SW 1271 (cell line): ENCODE data around the gene ATP9B.
A peak's percentile ranks its signal among the peaks of the same experiment; 100 is the strongest.

Experiments used
- DNase-seq, 2 experiments: peaks; one replicate each; lab custom pipeline; 2025; lab: John Stamatoyannopoulos, UW

The ATP9B gene

DNA sequence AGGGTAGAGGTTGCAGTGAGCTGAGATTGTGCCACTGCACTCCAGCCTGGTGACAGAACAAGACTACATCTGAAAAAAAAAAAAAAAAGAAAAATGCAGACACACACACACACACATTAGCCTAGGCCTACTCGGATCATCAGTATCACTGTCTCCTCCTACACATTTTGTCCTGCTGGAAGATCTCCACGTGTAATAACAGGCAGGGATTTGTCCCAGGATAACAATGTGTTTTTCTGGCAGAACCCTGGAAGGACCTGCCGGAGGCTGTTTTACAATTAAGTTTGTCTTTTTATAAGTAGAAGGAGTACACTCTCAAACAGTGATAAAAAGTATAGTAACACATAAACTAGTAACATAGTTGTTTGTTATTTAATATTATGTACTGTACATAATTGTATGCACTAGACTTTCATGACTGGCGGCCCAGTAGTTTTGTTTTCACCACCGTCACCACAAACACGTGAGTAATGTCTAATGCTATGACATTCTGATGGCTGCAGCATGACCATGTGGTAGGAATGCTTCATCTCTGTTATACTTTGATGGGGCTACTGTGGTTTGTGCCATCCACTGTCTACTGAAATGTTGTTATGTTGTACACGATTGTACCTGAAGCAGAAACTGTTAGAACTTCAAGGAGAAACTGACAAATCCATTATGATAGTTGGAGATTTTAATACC lies 130.6 kb downstream of the ATP9B start:
- no peak for DNase-seq

DNA sequence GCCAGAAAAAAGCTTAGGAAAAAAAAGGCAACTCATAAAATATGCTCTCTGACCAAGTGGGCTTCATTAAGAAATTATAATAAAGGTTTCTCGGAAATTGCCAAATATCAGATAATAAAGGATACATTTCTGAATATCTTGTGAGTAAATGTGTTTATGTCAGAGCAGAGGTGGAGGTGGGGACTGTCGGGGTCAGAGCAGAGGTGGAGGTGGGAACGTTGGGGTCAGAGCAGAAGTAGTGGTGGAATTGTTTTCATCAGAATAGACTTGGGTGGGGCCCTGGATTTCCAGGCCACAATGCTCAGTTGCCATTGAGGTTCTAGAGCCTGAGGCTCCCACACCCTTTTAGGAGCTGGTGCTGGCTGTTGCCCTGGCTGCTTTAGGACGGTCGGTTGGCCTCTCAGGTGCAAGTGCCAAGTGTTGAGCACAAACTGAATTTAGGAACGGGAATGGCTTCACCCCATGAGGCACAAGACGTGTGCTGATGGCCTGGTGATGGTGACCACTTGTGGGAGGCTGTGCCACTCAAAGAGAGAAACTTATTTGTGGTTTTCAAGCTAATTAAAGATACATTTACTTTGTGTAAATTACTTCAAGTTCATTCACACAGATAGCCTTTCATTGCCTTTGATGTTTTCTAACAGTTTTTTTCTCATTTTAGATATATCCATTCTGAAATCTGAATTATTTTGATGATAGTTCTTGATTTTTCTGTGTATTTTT lies 131.5 kb downstream of the ATP9B start:
- peak in 1 of 2 experiments; percentile 4 for DNase-seq

GRCh38 chr18:79203017-79203605 lies 133.9 kb downstream of the ATP9B start:
- DNase-seq: no peak

DNA sequence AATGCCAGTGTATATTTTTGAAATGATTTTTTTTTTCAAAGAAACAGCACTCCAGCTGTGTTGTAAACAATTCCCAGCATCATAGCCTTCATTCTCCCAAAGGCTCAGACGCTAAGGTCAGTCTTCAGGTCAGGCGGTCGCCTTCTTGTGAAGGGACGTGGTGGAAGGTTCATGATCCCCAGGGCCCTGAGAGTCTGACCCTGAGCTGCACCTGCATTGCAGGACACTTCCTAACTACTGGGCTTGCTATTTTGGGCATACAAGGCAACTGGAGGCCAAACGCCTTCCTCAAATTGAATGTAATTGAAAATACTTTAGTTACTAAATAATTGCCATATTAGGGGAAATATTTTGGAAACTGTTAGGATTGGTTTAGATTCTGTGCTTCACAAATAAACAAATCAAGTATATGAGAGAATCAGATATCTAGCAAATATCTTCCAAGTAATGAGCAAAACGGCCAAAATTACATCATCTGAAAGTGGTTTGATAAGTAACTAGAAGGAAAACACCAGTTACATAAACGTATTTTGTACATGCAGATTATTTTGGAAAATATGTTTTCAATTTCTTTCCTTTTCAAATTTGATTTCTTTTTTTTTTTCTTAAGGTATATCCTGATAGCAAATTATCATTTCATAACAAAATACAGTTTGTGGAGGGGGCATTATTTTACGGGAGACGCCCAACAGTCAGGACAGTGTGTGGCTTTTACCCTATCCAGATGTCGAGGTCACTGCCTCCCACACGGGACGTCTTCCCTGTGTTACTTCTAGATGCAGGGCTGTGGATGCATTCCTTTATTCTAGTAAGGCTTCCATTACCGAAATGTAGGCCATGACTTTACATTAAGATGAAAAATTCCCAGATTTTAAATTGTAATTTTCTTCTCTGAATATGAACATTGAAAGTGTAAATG lies 136.0 kb downstream of the ATP9B start:
- no peak for DNase-seq

DNA sequence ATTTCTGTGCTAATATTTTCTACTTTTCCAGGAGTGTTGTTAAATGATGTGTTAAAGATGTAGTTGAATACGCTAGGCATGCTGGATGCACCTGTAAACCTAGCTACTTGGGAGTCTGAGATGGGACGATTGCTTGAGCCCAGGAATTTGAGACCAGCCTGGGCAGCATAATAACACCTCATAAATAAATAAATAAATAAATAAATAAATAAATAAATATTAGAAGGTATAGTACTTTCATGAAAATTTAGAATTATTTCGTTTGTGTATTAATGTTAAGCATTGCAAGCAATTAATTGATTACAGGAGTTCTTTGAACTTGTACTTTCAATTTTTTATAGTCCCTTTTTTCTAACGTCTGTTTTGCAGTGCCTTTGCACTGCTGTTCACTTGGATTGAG lies 137.2 kb downstream of the ATP9B start:
- no peak for DNase-seq

GRCh38 chr18:79208906-79209305 lies 139.7 kb downstream of the ATP9B start:
- no peak for DNase-seq

- no peak for DNase-seq
Measured at GRCh38 chr18:79210002-79210910, 141.1 kb downstream of the ATP9B start.

DNA sequence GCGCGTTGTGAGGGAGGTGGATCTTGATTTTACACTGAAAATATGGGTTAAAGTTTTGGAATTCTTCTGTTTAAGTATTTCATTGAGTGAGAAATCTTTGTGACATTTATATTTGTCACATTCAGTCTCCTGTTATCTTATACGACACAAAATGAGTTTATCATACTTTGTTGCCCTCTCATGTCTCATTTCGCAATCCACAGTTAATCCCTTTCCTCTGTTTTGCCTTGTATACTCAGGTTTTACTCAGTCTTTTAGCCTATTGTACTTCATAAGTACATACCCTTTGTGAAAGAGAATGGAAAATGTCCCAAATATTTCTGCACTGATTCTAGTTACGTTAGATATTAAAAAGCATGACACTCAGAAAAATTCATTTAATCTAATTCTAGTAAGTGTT lies 142.7 kb downstream of the ATP9B start:
- no peak for DNase-seq

DNA sequence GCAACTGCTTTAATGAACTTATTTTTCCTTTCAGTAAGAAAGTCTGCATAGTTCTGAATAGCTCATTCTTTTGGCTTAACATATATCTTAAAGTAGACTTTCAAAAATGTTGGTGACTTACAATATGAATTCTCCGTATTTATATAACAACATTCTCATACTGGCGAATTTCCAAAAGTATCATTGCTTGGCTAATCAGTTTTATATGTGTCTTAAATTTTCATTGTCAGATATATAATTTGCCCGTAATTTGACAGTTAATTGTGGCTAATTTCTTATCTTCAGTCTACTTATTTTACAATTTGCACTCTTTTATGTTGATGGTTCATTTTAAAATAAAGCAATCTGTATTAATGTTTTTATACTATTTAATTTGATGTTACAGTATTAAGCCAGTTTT lies 144.9 kb downstream of the ATP9B start:
- DNase-seq: no peak

DNA sequence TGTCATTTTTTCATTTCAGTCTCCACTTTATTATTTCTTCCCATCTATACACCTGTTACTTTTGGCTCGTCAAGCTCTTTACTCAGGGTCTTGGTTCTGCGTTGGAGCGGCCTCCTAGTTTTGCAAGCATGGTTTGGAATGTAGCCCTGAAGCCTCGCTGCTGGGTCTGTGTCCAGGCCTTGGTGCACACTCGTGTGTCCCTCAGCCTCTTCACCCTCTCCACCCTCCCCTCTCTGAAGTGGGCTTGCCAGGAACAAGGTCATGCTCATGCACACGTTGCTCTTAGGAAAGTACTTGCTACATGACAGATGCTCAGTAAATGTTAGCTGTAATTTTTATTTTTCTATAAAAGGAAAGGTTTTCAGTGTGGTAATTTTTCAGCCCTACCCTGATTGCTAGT lies 147.0 kb downstream of the ATP9B start:
- no peak for DNase-seq

GRCh38 chr18:79217979-79218604 lies 148.9 kb downstream of the ATP9B start:
- no peak for DNase-seq

DNA sequence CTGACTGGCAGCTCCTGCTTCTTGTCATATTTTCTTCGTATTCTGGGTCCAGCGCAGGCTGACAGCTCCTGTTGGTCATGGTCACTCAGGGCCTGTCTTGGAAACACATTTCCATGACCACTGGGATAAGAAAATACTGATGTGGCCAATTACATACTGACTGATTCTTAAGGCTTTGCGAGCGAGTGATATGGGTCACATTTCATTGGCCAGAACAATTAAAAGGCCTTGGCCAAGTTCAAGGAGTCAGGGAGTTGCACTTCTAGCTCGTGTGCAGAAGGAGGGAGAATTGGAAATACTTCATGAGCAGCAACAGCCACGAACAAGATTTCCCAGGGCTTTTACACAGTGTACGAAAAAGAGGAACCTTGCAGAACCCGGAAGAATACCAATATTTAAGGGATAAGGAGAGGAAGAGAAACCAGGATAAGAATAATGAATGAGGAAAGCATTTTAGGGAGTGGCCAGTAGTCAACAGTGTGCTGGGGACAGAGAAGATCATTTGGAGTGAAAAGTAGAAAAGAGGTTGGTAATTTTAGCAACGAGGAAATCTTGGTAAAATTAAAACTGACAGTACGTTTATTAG lies 149.5 kb downstream of the ATP9B start:
- DNase-seq: no peak

GRCh38 chr18:79221136-79221535 lies 151.9 kb downstream of the ATP9B start:
- DNase-seq: no peak

GRCh38 chr18:79222790-79223189 lies 153.6 kb downstream of the ATP9B start:
- no peak for DNase-seq

GRCh38 chr18:79223431-79223830 lies 154.2 kb downstream of the ATP9B start:
- no peak for DNase-seq

GRCh38 chr18:79224381-79224780 lies 155.2 kb downstream of the ATP9B start:
- no peak for DNase-seq

GRCh38 chr18:79227621-79228020 lies 158.4 kb downstream of the ATP9B start:
- no peak for DNase-seq

DNA sequence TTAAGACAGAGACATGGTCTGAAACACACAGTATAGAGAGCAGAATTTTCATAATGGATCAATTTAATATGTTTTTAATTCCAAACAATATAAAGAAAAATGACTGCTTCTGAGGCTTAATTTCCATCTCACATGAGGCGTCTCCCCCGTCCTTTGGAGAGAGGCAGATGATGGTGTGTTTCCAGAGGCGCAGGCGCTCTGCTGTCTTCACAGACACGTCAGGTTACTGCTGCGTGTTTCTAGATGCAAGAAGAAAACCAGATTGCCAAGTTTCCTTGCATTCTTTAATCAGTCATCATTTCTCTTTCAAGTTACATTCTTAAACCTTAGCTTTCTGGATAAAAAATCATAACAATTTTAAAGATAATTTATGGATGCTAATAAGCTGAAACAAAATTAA lies 160.2 kb downstream of the ATP9B start:
- DNase-seq: no peak

DNA sequence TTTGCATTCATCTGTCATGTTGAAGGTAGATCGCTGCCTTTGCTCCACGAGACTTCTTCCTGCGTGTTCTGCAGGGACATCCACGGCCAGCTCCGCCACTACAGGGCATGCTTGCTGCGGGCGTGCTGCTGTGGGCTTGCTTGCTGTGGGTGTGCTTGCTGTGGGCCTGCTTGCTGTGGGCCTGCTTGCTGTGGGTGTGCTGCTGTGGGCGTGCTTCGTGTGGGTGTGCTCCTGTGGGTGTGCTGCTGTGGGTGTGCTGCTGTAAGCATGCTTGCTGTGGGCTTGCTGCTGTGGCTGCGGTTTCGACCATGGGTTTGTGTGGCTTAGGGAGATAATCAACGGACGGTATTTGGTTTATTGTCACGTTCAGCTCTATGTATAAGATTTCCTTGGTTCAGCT lies 165.2 kb downstream of the ATP9B start:
- DNase-seq: no peak

DNA sequence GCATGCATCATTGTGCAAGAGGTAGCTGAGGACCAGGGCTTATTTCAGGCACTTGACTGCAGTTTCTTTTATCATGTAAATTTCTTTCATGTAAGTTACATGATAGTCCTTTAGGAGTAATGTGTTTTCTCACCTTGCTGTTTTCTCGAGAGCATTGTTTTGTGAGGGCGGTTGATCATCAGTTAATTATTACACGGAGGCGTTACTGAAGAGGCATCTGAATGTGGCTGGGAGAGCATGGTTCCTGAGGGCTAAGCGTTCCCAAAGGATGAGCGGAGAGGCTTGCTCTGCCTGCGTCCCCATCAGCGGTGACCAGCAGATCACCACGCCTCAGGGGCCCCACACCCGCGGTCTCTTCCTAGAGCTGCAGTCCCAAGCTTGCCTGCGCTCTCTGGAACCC lies 170.4 kb downstream of the ATP9B start:
- no peak for DNase-seq
